Pancreas (tissue), 10 donors: ENCODE results near the gene RTL1. TPM values are rescaled to one million over a fixed set of nuclear protein-coding genes. Genes with fewer than 3 reads are reported as not detected.

Experiments used
- ATAC-seq, 4 donors: fragments of 200-7000 bp; cut with Tn5 transposase; one replicate each; pipeline versions ENCODE4 v1.8.0 to v1.9.1; 2020; ENCODE audit warnings: mild to moderate bottlenecking in 4 of 4, moderate library complexity in 4 of 4
- DNase-seq, 6 donors: peaks; one replicate each; pipeline ENCODE4 v3.0.0-alpha.2; 2020
- FAIRE-seq: peaks from 2 replicates; lab custom pipeline; 2012; peaks lifted over from hg19 to GRCh38; lab: Jason Lieb, UNC
- H3K27ac ChIP-seq, 4 donors: fragments of 200-600 bp; sonication (generic); 1 replicate in 3 of 4; 2 replicates in 1 of 4; pipeline versions ENCODE4 v1.5.0 to v1.8.0; 2020
- H3K27me3 ChIP-seq, 4 donors: fragments of 200-600 bp; one replicate each; pipeline ENCODE4 v1.8.0; 2021
- H3K36me3 ChIP-seq, 3 donors: fragments of 200-600 bp; sonication (generic) in 1 of 3; one replicate each; pipeline versions ENCODE4 v1.5.0 to v1.8.0; 2020 to 2021
- H3K4me1 ChIP-seq, 3 donors: fragments of 200-600 bp; one replicate each; pipeline ENCODE4 v1.8.0; 2021
- H3K4me3 ChIP-seq, 4 donors: fragments of 200-600 bp; sonication (generic) in 2 of 4; one replicate each; pipeline versions ENCODE4 v1.5.0 to v1.8.0; 2020 to 2021
- H3K9me3 ChIP-seq, 4 donors: fragments of 200-600 bp; one replicate each; pipeline ENCODE4 v1.8.0; 2021
- WGBS, 2 donors: extraction: QIAGEN DNeasy Blood & Tissue Kit; methylation state at CpG; one replicate each; pipeline ENCODE4 v1.1.7; 2013; 5-methylcytosine and 5-hydroxymethylcytosine counted together
- intact Hi-C, 3 donors: fragments of 100-400 bp; cut with DNase I; formaldehyde crosslinking; loops; one replicate each; pipeline versions ENCODE4 v1.11.1 to v1.14.2; 2022
- polyA plus RNA-seq, 2 donors: library from polyadenylated mRNA; stranded (reverse); fragments of 200-250 nt; gene quantifications; one replicate each; pipeline ENCODE4 v1.2.3, GENCODE V29; 2013
- total RNA-seq, 6 donors: library from RNA; stranded (reverse); fragmentation: NEBNext Ultra II Directional in 4 of 6; extraction: Animal tissue kit (Norgen Biotek cat#: 25700) in 4 of 6; gene quantifications; one replicate each; pipeline versions ENCODE4 v1.2.1 to v1.2.4, GENCODE V29; 2021 to 2023
- TF ChIP-seq, protein P1 (sequence below), 4 donors: fragments of 200-600 bp; sonication (generic) in 3 of 4; IDR thresholded peaks; one replicate each; pipeline versions ENCODE4 v1.5.0 to v1.8.0; 2021; ENCODE audit warnings: antibody characterized with exemption in 4 of 4
- donor health status: healthy with polysubstance abuse.
- donor health status: DM: no; HTN: no; CAD: no; lungs with moderate emphysema.
- donor health status: DM: no; HTN: no; CAD: no.
- donor health status: control.
- donor health status: control.
- donor health status: Bipolar disorder and iron deficiency.
- donor health status: DM: yes; HTN: yes; CAD: no.
- donor health status: DM: no; HTN: no; CAD: no.
- donor health status: DM: no; HTN: no; CAD: no.
- donor health status: DM: yes; HTN: yes; CAD: no.

The RTL1 gene
- total and polyA plus RNA-seq, 8 donors: 0.02 to 0.80 (median 0.03) TPM; not detected in 3

DNA sequence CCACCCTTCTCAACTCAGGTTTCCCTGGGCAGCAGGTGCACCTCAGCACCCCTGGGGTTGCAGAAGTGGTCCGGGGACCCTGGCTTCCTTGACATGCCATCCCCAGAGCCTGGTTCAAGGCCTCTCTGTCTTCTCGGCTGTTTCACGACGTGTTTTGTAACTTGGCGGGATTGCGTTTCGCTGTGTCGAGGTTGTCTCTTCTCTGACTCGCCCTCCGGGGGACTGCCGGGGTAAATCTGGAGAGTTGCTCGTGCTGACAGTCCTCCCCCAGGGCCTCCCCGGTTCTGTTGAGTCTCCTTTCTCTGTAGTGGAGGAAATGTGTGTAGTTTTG, 52.0 kb downstream of the RTL1 start:
- DNase-seq (peak in 1 of 6 donors; percentile 42), ATAC-seq (no peak), FAIRE-seq (no peak)
- WGBS, 2 donors: 76 to 82% methylated on average over 12 to 13 of the region's 13 CpGs
- intact Hi-C loops: loop anchor here in 1 of 3 donors (5.0 to 10.0 kb wide), 2 partner anchors 381 to 773 kb away; no protein-coding TSS in a partner anchor
- Histone ChIP-seq H3K27me3 (no peaks in the 10 kb centered on the region), H3K27ac (no peak overlapping the region), H3K36me3 (no peaks in the 10 kb centered on the region), H3K4me1 (no peaks in the 10 kb centered on the region), H3K9me3 (no peaks in the 10 kb centered on the region), H3K4me3 (no peak overlapping the region)
- TF ChIP-seq, protein P1, sequence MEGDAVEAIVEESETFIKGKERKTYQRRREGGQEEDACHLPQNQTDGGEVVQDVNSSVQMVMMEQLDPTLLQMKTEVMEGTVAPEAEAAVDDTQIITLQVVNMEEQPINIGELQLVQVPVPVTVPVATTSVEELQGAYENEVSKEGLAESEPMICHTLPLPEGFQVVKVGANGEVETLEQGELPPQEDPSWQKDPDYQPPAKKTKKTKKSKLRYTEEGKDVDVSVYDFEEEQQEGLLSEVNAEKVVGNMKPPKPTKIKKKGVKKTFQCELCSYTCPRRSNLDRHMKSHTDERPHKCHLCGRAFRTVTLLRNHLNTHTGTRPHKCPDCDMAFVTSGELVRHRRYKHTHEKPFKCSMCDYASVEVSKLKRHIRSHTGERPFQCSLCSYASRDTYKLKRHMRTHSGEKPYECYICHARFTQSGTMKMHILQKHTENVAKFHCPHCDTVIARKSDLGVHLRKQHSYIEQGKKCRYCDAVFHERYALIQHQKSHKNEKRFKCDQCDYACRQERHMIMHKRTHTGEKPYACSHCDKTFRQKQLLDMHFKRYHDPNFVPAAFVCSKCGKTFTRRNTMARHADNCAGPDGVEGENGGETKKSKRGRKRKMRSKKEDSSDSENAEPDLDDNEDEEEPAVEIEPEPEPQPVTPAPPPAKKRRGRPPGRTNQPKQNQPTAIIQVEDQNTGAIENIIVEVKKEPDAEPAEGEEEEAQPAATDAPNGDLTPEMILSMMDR (IDR thresholded peaks at IDR 0.05): no peak

DNA sequence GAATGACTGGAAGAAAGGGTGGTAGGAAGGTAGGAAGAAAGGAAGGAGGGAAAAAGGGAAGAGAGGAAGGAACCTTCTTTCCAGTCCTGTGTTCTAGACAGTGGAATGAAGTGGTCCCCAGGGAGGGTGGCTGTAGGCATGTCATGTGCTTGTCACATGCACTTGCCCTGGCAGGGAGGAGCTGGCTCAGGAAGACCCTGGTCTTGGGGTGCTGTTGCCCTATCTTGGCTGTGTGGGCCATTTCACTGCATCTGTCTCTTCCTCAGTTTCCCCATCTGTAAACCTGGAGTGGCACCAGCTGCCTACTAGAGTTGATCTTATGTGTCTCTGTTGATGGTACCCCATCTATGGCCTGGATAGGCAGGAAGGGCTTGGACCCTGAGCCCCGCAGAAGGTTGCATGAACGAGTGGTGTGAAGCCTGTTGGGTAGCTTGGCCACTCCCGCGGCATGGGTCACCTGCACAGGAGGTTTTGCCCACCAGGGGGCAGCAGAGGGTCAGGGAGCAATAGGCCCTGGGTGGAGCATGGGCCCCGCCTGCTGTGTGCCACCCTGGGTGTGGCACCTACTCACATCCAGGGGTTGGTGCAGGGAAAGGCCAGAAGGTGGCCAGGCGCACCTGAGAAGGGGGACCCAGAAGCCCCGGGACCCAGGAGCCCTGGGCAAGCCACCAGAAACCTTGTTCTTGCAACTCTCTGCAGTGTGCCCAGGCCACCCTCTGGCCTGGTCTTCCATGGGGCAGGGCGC, 52.5 kb downstream of the RTL1 start:
- H3K4me1 ChIP-seq: no peaks in the 10 kb centered on the region
- FAIRE-seq (no peak), DNase-seq (peak; percentile 68 to 97 (median 86)), ATAC-seq (peak; percentile 89 to 95 (median 92))
- no peak overlapping the region for H3K27ac ChIP-seq
- TF ChIP-seq, protein P1 (IDR thresholded peaks at IDR 0.05): peak; percentile 79 to 89 (median 88)
- H3K27me3 ChIP-seq: no peaks in the 10 kb centered on the region
- 47 to 53% methylated on average over 6 to 8 of the region's 8 CpGs for WGBS, 2 donors
- intact Hi-C loops: loop anchor here in 1 of 3 donors (5.0 to 10.0 kb wide), 2 partner anchors 381 to 774 kb away; no protein-coding TSS in a partner anchor
- H3K9me3 ChIP-seq: no peaks in the 10 kb centered on the region
- H3K4me3 ChIP-seq: no peak overlapping the region
- H3K36me3 ChIP-seq: no peaks in the 10 kb centered on the region

DNA sequence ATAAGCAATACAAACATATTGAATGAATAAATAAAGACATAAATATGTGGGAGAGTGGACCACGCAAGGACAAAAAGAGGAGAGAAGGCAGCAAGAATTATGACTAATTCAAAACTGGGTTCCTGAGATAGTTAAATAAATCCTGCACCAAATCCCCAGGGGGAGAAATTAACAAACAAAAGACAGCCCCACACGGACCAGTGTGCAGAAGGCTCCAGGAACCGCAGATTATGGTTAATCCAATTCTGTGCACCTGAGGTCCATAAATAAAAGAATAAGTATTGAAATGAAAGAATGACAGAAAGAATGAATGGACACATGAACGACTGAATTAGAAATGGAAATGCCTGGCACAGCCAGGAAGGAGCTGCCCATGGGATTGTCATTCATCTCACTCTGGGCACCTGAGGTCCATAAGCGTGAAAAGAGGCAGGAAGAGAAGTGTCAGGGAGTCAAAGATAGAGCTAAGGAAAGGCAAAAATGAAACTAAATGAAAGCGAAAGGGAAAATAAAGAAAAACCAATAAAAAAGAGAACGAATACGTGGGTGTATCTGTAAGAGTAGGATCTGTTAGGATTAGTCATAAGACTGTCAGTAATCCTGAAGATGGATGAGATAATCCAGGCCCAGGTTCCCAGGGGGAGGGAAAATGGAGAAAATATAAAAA, 54.3 kb downstream of the RTL1 start:
- no peak for FAIRE-seq

DNA sequence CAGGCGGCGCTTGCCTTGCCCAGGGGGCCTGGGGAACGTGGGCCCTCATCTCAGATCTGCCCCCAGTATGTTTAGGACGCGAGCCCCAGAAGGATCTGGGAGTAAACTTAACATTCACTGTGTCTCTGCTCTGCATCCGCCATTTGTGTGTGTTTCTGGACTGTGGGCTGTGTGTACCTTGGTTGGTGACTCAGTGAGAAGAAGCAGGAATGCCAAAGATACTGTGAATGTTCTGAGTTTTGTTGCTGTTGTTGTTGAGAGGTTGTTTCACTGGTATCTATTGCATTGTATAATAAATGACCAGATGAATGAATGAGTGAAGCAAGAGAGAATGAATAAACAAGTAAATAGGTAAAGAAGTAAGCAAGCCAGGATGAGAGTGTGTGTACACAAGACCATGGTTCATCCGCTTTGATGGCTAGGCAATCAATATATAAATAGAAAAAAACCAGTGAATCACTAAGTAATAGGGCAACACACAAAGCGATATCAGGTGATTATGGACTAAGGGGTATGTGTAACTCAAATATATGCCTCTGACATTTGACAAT, 57.1 kb downstream of the RTL1 start:
- Histone ChIP-seq H3K27me3 (no peaks in the 10 kb centered on the region), H3K4me3 (no peak overlapping the region), H3K36me3 (no peaks in the 10 kb centered on the region), H3K4me1 (no peaks in the 10 kb centered on the region), H3K27ac (no peak overlapping the region), H3K9me3 (no peaks in the 10 kb centered on the region)
- intact Hi-C loops: no loop called here
- ATAC-seq: no peak
- DNase-seq: peak in 1 of 6 donors; percentile 43
- whole genome bisulfite sequencing, 2 donors: 83 to 93% methylated on average over 8 of the region's 8 CpGs
- no peak for FAIRE-seq
- TF ChIP-seq, protein P1 (IDR thresholded peaks at IDR 0.05): no peak

More for the DNA sequence above, 54.3 kb downstream of the RTL1 start:
- TF ChIP-seq, protein P1 (IDR thresholded peaks at IDR 0.05): no peak
- no peaks in the 10 kb centered on the region for H3K27me3 ChIP-seq
- H3K9me3 ChIP-seq: no peaks in the 10 kb centered on the region
- H3K4me3 ChIP-seq: no peak overlapping the region
- ATAC-seq (no peak), DNase-seq (no peak)
- peak overlapping the region in 1 of 4 donors; percentile 4 for H3K27ac ChIP-seq
- intact Hi-C loops: no loop called here
- WGBS, 2 donors: 44 to 55% methylated on average over 8 of the region's 8 CpGs
- no peaks in the 10 kb centered on the region for H3K4me1 ChIP-seq
- H3K36me3 ChIP-seq: no peaks in the 10 kb centered on the region
